GM18909 (cell line): Measurements from ENCODE around the gene TMEM273.

Experiments used
- ATAC-seq: cut with Tn5 transposase; IDR thresholded peaks from one replicate; pipeline ENCODE4 v1.9.1; 2021; ENCODE audit warnings: mild to moderate bottlenecking; ENCODE audit not compliant: unreplicated experiment, poor library complexity

Gene TMEM273

DNA sequence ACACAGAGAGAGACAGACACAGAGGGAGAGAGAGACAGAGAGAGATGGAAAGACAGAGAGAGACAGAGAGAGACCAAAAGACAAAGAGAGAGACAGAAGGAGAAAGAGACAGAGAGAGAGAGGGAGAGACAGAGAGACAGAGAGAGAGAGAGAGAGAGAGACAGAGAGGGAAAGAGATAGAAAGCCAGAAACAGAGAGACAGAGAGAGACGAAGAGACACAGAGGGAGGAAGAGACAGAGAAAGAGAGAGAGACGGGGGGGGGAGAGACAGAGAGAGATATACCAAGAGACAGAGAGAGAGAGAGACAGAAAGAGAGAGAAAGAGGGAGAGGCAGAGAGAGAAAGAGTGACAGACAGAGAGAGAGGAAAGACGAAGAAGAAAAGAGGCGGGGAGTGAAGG is 83.1 kb downstream of the TMEM273 start:
- ATAC-seq = no peak
